ENCODE results near the gene TECPR1. TPM values are rescaled to one million over a fixed set of nuclear protein-coding genes. Genes with fewer than 3 reads are reported as not detected.
A peak's percentile ranks its signal among the peaks of the same experiment; 100 is the strongest.

Gene TECPR1
- polyA plus RNA-seq (2011; rRNA removed), result 2.7 and 2.8 TPM in 2 replicates
- 3.1 and 3.9 TPM in 2 replicates for polyA minus RNA-seq (2011; rRNA and poly(A)+ RNA removed)

GRCh38 chr7:98251601-98252424, at the start of gene TECPR1:
Gene TECPR1, minus strand, starts transcription at chr7:98252232. Its CDS starts 6,086 bp downstream, at chr7:98246146.
- no peaks in the 10 kb centered on the region for H3K27me3 ChIP-seq (ENCODE audit: control insufficient read depth, insufficient read depth, low read length)
- peak; percentile 37 for DNase-seq (ENCODE audit: low read depth)
- no peaks in the 10 kb centered on the region; the same call in none of the 2 replicates for H3K36me3 ChIP-seq (ENCODE audit: control insufficient read depth, insufficient read depth, low read length)
- POLR2A ChIA-PET, result no interaction called here
- peak within 1 kb of the TSS; percentile 90 for H3K4me3 ChIP-seq (ENCODE audit: low read depth, low read length)
- CTCF ChIA-PET, result interaction anchor here (1.2 to 2.1 kb wide), 2 partner anchors 15 to 150 kb away, joined by 4 to 7 read pairs; no protein-coding TSS in a partner anchor
- no peak for TF ChIP-seq CTCF (IDR thresholded peaks at IDR 0.05; ENCODE audit: insufficient read depth, low read depth, low read length)

- no peak for TF ChIP-seq CTCF (IDR thresholded peaks at IDR 0.05; ENCODE audit: insufficient read depth, low read depth, low read length)
Observed at GRCh38 chr7:98300595-98301372, 48.8 kb upstream of the TECPR1 start.

GRCh38 chr7:98297626-98298286, 45.7 kb upstream of the TECPR1 start:
- peaks cover 17% of the 10 kb centered on the region for H3K36me3 ChIP-seq (ENCODE audit: control insufficient read depth, insufficient read depth, low read length)
- CTCF ChIA-PET, result interaction anchor here (0.6 to 1.8 kb wide), 3 partner anchors 98 to 112 kb away, joined by 3 to 9 read pairs (median 4); partner anchors contain the start of gene BAIAP2L1
- no peaks in the 10 kb centered on the region for H3K27me3 ChIP-seq (ENCODE audit: control insufficient read depth, insufficient read depth, low read length)
- DNase-seq (ENCODE audit: low read depth), result no peak
- TF ChIP-seq CTCF (IDR thresholded peaks at IDR 0.05; ENCODE audit: insufficient read depth, low read depth, low read length), result no peak
- H3K4me3 ChIP-seq (ENCODE audit: low read depth, low read length), result no peak overlapping the region
- POLR2A ChIA-PET, result no interaction called here

More at GRCh38 chr7:98300595-98301372, 48.8 kb upstream of the TECPR1 start:
- H3K36me3 ChIP-seq (ENCODE audit: control insufficient read depth, insufficient read depth, low read length), result peaks cover 10% of the 10 kb centered on the region
- H3K27me3 ChIP-seq (ENCODE audit: control insufficient read depth, insufficient read depth, low read length), result no peaks in the 10 kb centered on the region
- no peak for DNase-seq (ENCODE audit: low read depth)
- CTCF ChIA-PET, result interaction anchor here (0.6 to 1.9 kb wide), 4 partner anchors 25 to 280 kb away, joined by 3 to 6 read pairs (median 4); partner anchors contain the start of gene BAIAP2L1
- H3K4me3 ChIP-seq (ENCODE audit: low read depth, low read length), result no peak overlapping the region
- POLR2A ChIA-PET, result no interaction called here

- TF ChIP-seq CTCF (IDR thresholded peaks at IDR 0.05; ENCODE audit: insufficient read depth, low read depth, low read length), result no peak
- CTCF ChIA-PET, result interaction anchor here (1.7 kb wide), 1 partner anchor 106 kb away, joined by 9 read pairs; the partner anchor contains the start of gene BAIAP2L1
- Histone ChIP-seq H3K36me3 (ENCODE audit: control insufficient read depth, insufficient read depth, low read length) (peaks cover 22% of the 10 kb centered on the region), H3K27me3 (ENCODE audit: control insufficient read depth, insufficient read depth, low read length) (no peaks in the 10 kb centered on the region), H3K4me3 (ENCODE audit: low read depth, low read length) (no peak overlapping the region)
- POLR2A ChIA-PET, result no interaction called here
- DNase-seq (ENCODE audit: low read depth), result no peak
Observed at GRCh38 chr7:98296833-98297232, 44.8 kb upstream of the TECPR1 start.
